K562 (cell line): ENCODE results near the gene ZNF554. TPM values are rescaled to one million over a fixed set of nuclear protein-coding genes. Genes with fewer than 3 reads are reported as not detected.

Source experiments
- ATAC-seq: fragments of 200-7000 bp; cut with Tn5 transposase; 3 replicates; pipeline ENCODE4 v1.9.1; 2020; ENCODE audit warnings: moderate library complexity
- BruUV-seq: library from RNA; stranded (reverse); fragments of 400-500 nt; replicated peaks from 2 replicates; lab custom pipeline; 2021; lab: Mats Ljungman, UMichigan
- CTCF ChIA-PET: fragments of 300-600 bp; formaldehyde crosslinking; extraction: SDS; loops from one replicate; lab custom pipeline; 2021; ENCODE audit warnings: low intra/inter-chr PET ratio; lab: Yijun Ruan, JAX
- POLR2A ChIA-PET: fragments of 300-600, 350-650 bp; sonication (Branson Sonifier 250); formaldehyde crosslinking; extraction: SDS; loops from one replicate; lab custom pipeline; 2021; ENCODE audit warnings: antibody characterized with exemption, inconsistent platforms; lab: Yijun Ruan, JAX
- DNase-seq, 4 experiments: peaks; one replicate each; pipeline versions ENCODE4 v3.0.0 to v3.0.0-alpha.2; 2011 to 2018; ENCODE audit warnings: low spot score in 3 of 4, mixed read lengths in 3 of 4; ENCODE audit errors: extremely low read depth in 1 of 4
- FAIRE-seq: peaks from 2 replicates; lab custom pipeline; 2011; peaks lifted over from hg19 to GRCh38; lab: Jason Lieb, UNC
- H2AFZ ChIP-seq: 2 replicates; pipeline ENCODE4 v1.6.0; 2011; ENCODE audit warnings: low read depth, low read length, control low read depth, inconsistent platforms
- H3K27ac ChIP-seq: fragments of 200-600 bp; 3 replicates; pipeline ENCODE4 v1.8.0; 2011; ENCODE audit warnings: low read depth, mild to moderate bottlenecking, control low read depth, inconsistent platforms, low read length, moderate library complexity, mixed read lengths; ENCODE audit errors: extremely low read depth
- H3K27me3 ChIP-seq, 2 experiments: fragments of 300-600 bp in 1 of 2; 2 replicates in 1 of 2; 3 replicates in 1 of 2; pipeline versions ENCODE4 v1.6.0 to v1.8.0; 2011; ENCODE audit warnings: inconsistent platforms in 2 of 2, low read length in 2 of 2, mild to moderate bottlenecking in 1 of 2, mixed read lengths in 1 of 2, moderate library complexity in 1 of 2; ENCODE audit not compliant: control insufficient read depth in 2 of 2, insufficient read depth in 2 of 2
- H3K36me3 ChIP-seq: fragments of 300-600 bp; 3 replicates; pipeline ENCODE4 v1.8.0; 2011; ENCODE audit warnings: mild to moderate bottlenecking, low read length, inconsistent platforms; ENCODE audit not compliant: control insufficient read depth, insufficient read depth
- H3K4me1 ChIP-seq, 2 experiments: fragments of 200-600 bp in 1 of 2; replicated peaks in 1 of 2; 2 replicates in 1 of 2; 3 replicates in 1 of 2; pipeline versions ENCODE4 v1.5.1 to v1.8.0; 2011; ENCODE audit warnings: inconsistent platforms in 2 of 2, low read length in 2 of 2, mild to moderate bottlenecking in 1 of 2, mixed read lengths in 1 of 2, moderate library complexity in 1 of 2; ENCODE audit not compliant: control insufficient read depth in 2 of 2, insufficient read depth in 2 of 2
- H3K4me2 ChIP-seq: 2 replicates; pipeline ENCODE4 v1.6.1; 2011; ENCODE audit warnings: low read length, control low read depth, inconsistent platforms, mixed read lengths; ENCODE audit not compliant: insufficient read depth
- H3K4me3 ChIP-seq: fragments of 200-600 bp; sonication (generic), shearing (Covaris generic); 2 replicates; pipeline ENCODE4 v1.5.1; 2016; ENCODE audit warnings: control low read depth, inconsistent platforms
- H3K79me2 ChIP-seq: fragments of 200-600 bp; 3 replicates; pipeline ENCODE4 v1.8.0; 2011; ENCODE audit warnings: low read length, inconsistent platforms; ENCODE audit not compliant: control insufficient read depth, insufficient read depth
- H3K9ac ChIP-seq, 2 experiments: 2 replicates each; pipeline versions ENCODE4 v1.6.0 to v1.6.1; 2011; ENCODE audit warnings: low read depth in 2 of 2, low read length in 2 of 2, control low read depth in 1 of 2, inconsistent platforms in 1 of 2, mild to moderate bottlenecking in 1 of 2, mixed read lengths in 1 of 2; ENCODE audit not compliant: insufficient read depth in 1 of 2
- H3K9me1 ChIP-seq: one replicate; pipeline ENCODE4 v1.6.0; 2011; ENCODE audit warnings: inconsistent platforms, mild to moderate bottlenecking, low read length, moderate library complexity; ENCODE audit not compliant: control insufficient read depth, insufficient read depth
- H3K9me3 ChIP-seq: replicated peaks from 2 replicates; pipeline ENCODE4 v1.5.1; 2011; ENCODE audit warnings: low read depth, low read length, inconsistent platforms; ENCODE audit not compliant: control insufficient read depth, insufficient read depth
- H4K20me1 ChIP-seq: replicated peaks from 2 replicates; pipeline ENCODE4 v1.6.1; 2011; ENCODE audit warnings: low read length, inconsistent platforms, mixed read lengths; ENCODE audit not compliant: control insufficient read depth, insufficient read depth
- ATF3 ChIP-seq, 2 experiments: fragments of 450-650 bp in 1 of 2; sonication (generic) in 1 of 2; formaldehyde crosslinking in 1 of 2; IDR thresholded peaks in 1 of 2; conservative IDR thresholded peaks in 1 of 2; 2 replicates each; pipeline versions ENCODE4 v1.6.1 to v1.8.1; 2016 to 2023; ENCODE audit warnings: mild to moderate bottlenecking in 2 of 2, moderate library complexity in 2 of 2, inconsistent platforms in 1 of 2, missing genetic modification reagents in 1 of 2
- FOXP1 ChIP-seq: sonication (generic); formaldehyde crosslinking; IDR thresholded peaks from 2 replicates; pipeline ENCODE4 v1.8.0; 2022; ENCODE audit warnings: mild to moderate bottlenecking, missing genetic modification reagents
- NUFIP1 ChIP-seq: fragments of 450-650 bp; IDR thresholded peaks from 2 replicates; pipeline ENCODE4 v1.6.1; 2018; ENCODE audit not compliant: partially characterized antibody
- WGBS: fragments of 100-300 bp; shearing (Covaris generic); methylation state at CpG from one replicate; pipeline ENCODE4 v1.1.6; 2016; ENCODE audit warnings: low coverage, mixed read lengths; ENCODE audit not compliant: insufficient coverage; ENCODE audit errors: missing lambda C conversion rate; 5-methylcytosine and 5-hydroxymethylcytosine counted together
- in situ Hi-C: fragments of 300-500 bp; cut with MboI; formaldehyde crosslinking; loops from 4 replicates; pipeline ENCODE4 v1.15.0; 2018; ENCODE audit warnings: inconsistent platforms, mixed read lengths
- intact Hi-C: fragments of 100-400 bp; cut with micrococcal nuclease; formaldehyde crosslinking; loops from 2 replicates; pipeline ENCODE4 v1.14.2; 2022
- polyA plus RNA-seq, 8 experiments: library from polyadenylated mRNA; depleted of rRNA in 4 of 8; stranded (reverse) in 5 of 8; unstranded in 3 of 8; fragments of >200 nt; fragmentation: Nextera tagmentation in 2 of 8; fragmentation: Illumina TruSeq in 1 of 8; extraction: Ambion mirVana in 2 of 8; extraction: Trizol in 1 of 8; gene quantifications; 2 replicates each; pipeline versions ENCODE4 v1.2.1 to v1.2.3, GENCODE V29; 2011 to 2014; ENCODE audit warnings: inconsistent platforms in 1 of 8, missing spikeins in 1 of 8
- total RNA-seq, 7 experiments: library from RNA; depleted of rRNA in 6 of 7; stranded (reverse); fragments of >200 nt in 6 of 7; fragmentation: Illumina TruSeq in 2 of 7; extraction: Trizol in 2 of 7; gene quantifications; 2 replicates each; pipeline versions ENCODE4 v1.2.1 to v1.2.3, GENCODE V29; 2011 to 2021; ENCODE audit warnings: low replicate concordance in 1 of 7
- TF ChIP-seq, protein P1 (sequence below): sonication (generic); formaldehyde crosslinking; IDR thresholded peaks from 2 replicates; pipeline ENCODE4 v1.8.0; 2022; ENCODE audit warnings: missing genetic modification reagents, mild to moderate bottlenecking, moderate library complexity, borderline replicate concordance
- TF ChIP-seq, protein P2 (sequence below): fragments of 450-650 bp; formaldehyde crosslinking; IDR thresholded peaks from 2 replicates; pipeline ENCODE4 v1.4.0; 2022; ENCODE audit warnings: missing genetic modification characterization

The ZNF554 gene
- total and polyA plus RNA-seq, 9 of the 15 experiments (the other 6 are each of a cell fraction or from before 2014, with no cell fraction given) = 0.07 to 1.8 (median 1.1) TPM

DNA sequence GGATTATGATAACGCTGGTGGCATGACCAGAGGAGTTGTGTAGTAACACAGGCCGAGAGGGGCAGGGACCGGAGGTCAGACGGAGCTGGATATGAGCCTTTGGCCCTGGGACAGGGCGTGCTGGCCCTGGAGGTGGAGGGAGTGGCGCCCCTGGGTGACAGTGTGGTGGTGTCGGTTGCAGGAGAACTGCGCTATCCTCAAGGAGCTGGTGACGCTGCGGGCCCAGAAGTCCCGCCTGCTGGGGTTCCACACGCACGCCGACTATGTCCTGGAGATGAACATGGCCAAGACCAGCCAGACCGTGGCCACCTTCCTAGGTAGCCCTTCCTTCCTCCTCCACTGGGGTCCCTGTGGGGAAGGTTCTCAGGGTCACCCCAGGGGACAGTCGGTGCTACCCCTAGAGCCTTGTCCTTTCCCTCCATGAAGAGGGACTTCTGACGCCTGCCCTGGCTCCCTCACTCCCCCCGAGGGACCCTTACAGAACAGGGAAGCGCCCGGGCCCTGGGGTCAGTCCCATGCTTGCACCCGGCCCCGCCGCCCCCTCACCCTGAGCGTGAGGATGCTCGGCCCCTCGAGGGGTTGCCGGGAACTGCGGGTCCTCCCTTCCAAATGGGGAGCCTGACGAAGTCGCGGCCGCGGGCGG is 12.8 kb upstream of the ZNF554 start:
- in situ Hi-C loops (no loop called here), intact Hi-C loops (no loop called here)
- no peak for FAIRE-seq
- WGBS = over 99% methylated on average over 14 of the region's 34 CpGs
- no peak for ATAC-seq
- Histone ChIP-seq H3K9ac (no peak overlapping the region), H3K27me3 (no peaks in the 10 kb centered on the region), H3K9me1 (no peaks in the 10 kb centered on the region), H3K79me2 (no peaks in the 10 kb centered on the region), H3K9me3 (no peaks in the 10 kb centered on the region), H3K4me1 (peaks cover 0 to 8% of the 10 kb centered on the region in 2 experiments; a peak in 2 of 5 replicates), H2AFZ (no peak overlapping the region), H3K4me2 (no peak overlapping the region), H3K27ac (no peak overlapping the region), H4K20me1 (no peaks in the 10 kb centered on the region), H3K36me3 (peaks cover 92% of the 10 kb centered on the region; the same call in 2 of the 3 replicates), H3K4me3 (no peak overlapping the region)
- ChIA-PET POLR2A (no interaction called here), CTCF (interaction anchor here (0.6 kb wide), 1 partner anchor 465 kb away, joined by 3 read pairs; no protein-coding TSS in a partner anchor)
- no peak for DNase-seq
- TF ChIP-seq ATF3 (IDR thresholded peaks at IDR 0.05) (no peak), ATF3 (CRISPR knock-in tag; conservative IDR thresholded peaks at IDR 0.05) (no peak), NUFIP1 (no peak), FOXP1 (no peak)
- TF ChIP-seq, protein P1, sequence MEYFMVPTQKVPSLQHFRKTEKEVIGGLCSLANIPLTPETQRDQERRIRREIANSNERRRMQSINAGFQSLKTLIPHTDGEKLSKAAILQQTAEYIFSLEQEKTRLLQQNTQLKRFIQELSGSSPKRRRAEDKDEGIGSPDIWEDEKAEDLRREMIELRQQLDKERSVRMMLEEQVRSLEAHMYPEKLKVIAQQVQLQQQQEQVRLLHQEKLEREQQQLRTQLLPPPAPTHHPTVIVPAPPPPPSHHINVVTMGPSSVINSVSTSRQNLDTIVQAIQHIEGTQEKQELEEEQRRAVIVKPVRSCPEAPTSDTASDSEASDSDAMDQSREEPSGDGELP (CRISPR knock-in tag) = no peak
- TF ChIP-seq, protein P2, sequence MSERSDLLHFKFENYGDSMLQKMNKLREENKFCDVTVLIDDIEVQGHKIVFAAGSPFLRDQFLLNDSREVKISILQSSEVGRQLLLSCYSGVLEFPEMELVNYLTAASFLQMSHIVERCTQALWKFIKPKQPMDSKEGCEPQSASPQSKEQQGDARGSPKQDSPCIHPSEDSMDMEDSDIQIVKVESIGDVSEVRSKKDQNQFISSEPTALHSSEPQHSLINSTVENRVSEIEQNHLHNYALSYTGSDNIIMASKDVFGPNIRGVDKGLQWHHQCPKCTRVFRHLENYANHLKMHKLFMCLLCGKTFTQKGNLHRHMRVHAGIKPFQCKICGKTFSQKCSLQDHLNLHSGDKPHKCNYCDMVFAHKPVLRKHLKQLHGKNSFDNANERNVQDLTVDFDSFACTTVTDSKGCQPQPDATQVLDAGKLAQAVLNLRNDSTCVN (CRISPR knock-in tag) = no peak
- no TSS peak for BruUV-seq
